Ecto neural progenitor cell (in vitro differentiated cells): ENCODE data around the gene MRLN.
A peak's percentile ranks its signal among the peaks of the same experiment; 100 is the strongest.

Experiments
- DNase-seq: peaks from one replicate; pipeline ENCODE4 v3.0.0-alpha.2; 2018; ENCODE audit warnings: low spot score

Gene MRLN

GRCh38 chr10:59705931-59706330, 47.3 kb downstream of the MRLN start:
- DNase-seq = no peak

- no peak for DNase-seq
These were observed 48.6 kb downstream of the MRLN start for GRCh38 chr10:59704630-59705029.

- DNase-seq = no peak
These were observed 50.9 kb downstream of the MRLN start for GRCh38 chr10:59702347-59702746.

- DNase-seq = peak; percentile 58
These were observed 52.5 kb downstream of the MRLN start for GRCh38 chr10:59700709-59701108.

GRCh38 chr10:59698326-59698725, 54.9 kb downstream of the MRLN start:
- DNase-seq = no peak

- no peak for DNase-seq
These were observed 57.6 kb downstream of the MRLN start for GRCh38 chr10:59695637-59696036.

DNA sequence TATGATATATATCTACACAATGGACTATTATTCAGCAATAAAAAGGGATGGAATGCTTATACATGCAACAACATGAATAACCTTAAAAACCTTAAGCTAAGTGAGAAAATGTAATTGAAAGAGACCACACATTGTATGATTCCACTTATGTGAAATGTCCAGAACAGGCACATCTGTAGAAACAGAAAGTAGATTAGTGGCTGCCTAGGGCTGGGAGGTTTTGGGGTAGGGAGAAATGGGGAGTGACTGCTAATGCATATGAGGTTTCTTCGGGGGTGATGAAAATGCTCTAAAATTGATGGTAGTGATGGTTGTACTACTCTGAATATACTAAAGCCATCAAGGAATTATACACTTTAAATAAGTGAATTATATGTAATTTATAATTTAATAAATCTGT, 58.3 kb downstream of the MRLN start:
- DNase-seq = no peak

GRCh38 chr10:59692113-59692512, 61.1 kb downstream of the MRLN start:
- DNase-seq = no peak

DNA sequence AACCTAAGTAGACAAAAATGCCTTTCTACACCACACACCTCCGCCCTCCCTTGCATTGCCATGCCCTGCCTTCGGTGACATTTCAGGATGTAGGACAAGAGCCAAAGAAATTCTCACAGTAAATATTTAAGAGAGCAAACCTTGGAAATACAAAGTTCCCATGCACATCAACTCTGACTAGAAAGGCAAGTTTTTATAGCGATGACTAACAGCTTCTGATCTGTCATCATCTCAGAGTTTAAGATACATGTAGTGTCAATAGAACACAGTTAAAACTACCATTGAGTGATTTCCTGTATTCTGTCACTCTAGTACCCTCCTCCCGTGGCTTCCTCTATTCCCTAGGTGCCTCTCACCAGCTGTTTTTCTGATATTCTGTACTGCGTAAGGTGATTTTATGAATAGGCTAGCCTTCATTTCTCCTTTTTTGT, 64.3 kb downstream of the MRLN start:
- no peak for DNase-seq

- no peak for DNase-seq
These were observed 65.6 kb downstream of the MRLN start for GRCh38 chr10:59687657-59688056.
